HepG2 (cell line): ENCODE results near the gene ZNF385B. TPM values are rescaled to one million over a fixed set of nuclear protein-coding genes. Genes with fewer than 3 reads are reported as not detected.
A peak's percentile ranks its signal among the peaks of the same experiment; 100 is the strongest.

Experiments used
- ARNT2 ChIP-seq: sonication (generic); formaldehyde crosslinking; IDR thresholded peaks from 2 replicates; pipeline ENCODE4 v1.8.0; 2022; ENCODE audit warnings: mild to moderate bottlenecking, low read depth, missing genetic modification reagents, moderate library complexity
- IRX3 ChIP-seq: sonication (generic); formaldehyde crosslinking; IDR thresholded peaks from 2 replicates; pipeline ENCODE4 v1.8.1; 2023; ENCODE audit warnings: mild to moderate bottlenecking, low read depth, missing genetic modification reagents, borderline replicate concordance
- MED1 ChIP-seq: sonication (generic); formaldehyde crosslinking; IDR thresholded peaks from 2 replicates; pipeline ENCODE4 v1.4.0; 2020; ENCODE audit warnings: missing genetic modification reagents
- MTA3 ChIP-seq: sonication (generic); formaldehyde crosslinking; IDR thresholded peaks from 2 replicates; pipeline ENCODE4 v1.4.0; 2020; ENCODE audit warnings: missing genetic modification reagents
- NRL ChIP-seq: sonication (generic); formaldehyde crosslinking; IDR thresholded peaks from 2 replicates; pipeline ENCODE4 v1.5.0; 2020; ENCODE audit warnings: missing genetic modification reagents, mild to moderate bottlenecking, moderate library complexity, borderline replicate concordance
- REXO4 ChIP-seq: sonication (generic); formaldehyde crosslinking; IDR thresholded peaks from 2 replicates; pipeline ENCODE4 v1.8.0; 2022; ENCODE audit warnings: missing genetic modification reagents, mild to moderate bottlenecking, borderline replicate concordance
- ZFP1 ChIP-seq: IDR thresholded peaks from 2 replicates; pipeline ENCODE4 v1.6.1; 2016
- ZNF552 ChIP-seq: sonication (generic); formaldehyde crosslinking; IDR thresholded peaks from 2 replicates; pipeline ENCODE4 v1.9.0; 2022; ENCODE audit warnings: missing genetic modification reagents, mild to moderate bottlenecking, borderline replicate concordance
- ZSCAN12 ChIP-seq: sonication (generic); formaldehyde crosslinking; IDR thresholded peaks from 2 replicates; pipeline ENCODE4 v1.9.0; 2021; ENCODE audit warnings: mild to moderate bottlenecking, missing genetic modification reagents
- ZSCAN21 ChIP-seq: sonication (generic); formaldehyde crosslinking; IDR thresholded peaks from 2 replicates; pipeline ENCODE4 v1.8.0; 2022; ENCODE audit warnings: mild to moderate bottlenecking, missing genetic modification reagents, moderate library complexity, borderline replicate concordance
- polyA plus RNA-seq, 8 experiments: library from polyadenylated mRNA; depleted of rRNA in 3 of 8; stranded (reverse) in 7 of 8; unstranded in 1 of 8; fragments of >200 nt; fragmentation: Illumina TruSeq in 4 of 8; extraction: Trizol in 4 of 8; gene quantifications; 2 replicates each; pipeline versions ENCODE4 v1.2.1 to v1.2.3, GENCODE V29; 2011 to 2016; ENCODE audit warnings: low read depth in 4 of 8, missing spikeins in 1 of 8, mixed read lengths in 1 of 8; ENCODE audit not compliant: insufficient read depth in 1 of 8
- total RNA-seq, 5 experiments: library from RNA; depleted of rRNA; stranded (reverse); fragments of >200 nt; fragmentation: Illumina TruSeq; extraction: Trizol; gene quantifications; 2 replicates each; pipeline ENCODE4 v1.2.3, GENCODE V29; 2016; ENCODE audit warnings: low read depth in 1 of 5
- TF ChIP-seq, protein P1 (sequence below): IDR thresholded peaks from 2 replicates; pipeline ENCODE4 v1.4.0; 2020; ENCODE audit warnings: mild to moderate bottlenecking, missing genetic modification reagents
- TF ChIP-seq, protein P2 (sequence below): sonication (generic); formaldehyde crosslinking; IDR thresholded peaks from 2 replicates; pipeline ENCODE4 v1.5.0; 2020; ENCODE audit warnings: missing genetic modification reagents, mild to moderate bottlenecking, borderline replicate concordance
- TF ChIP-seq, protein P3 (sequence below): sonication (generic); formaldehyde crosslinking; IDR thresholded peaks from 2 replicates; pipeline ENCODE4; 2020; ENCODE audit warnings: missing genetic modification reagents, mild to moderate bottlenecking, borderline replicate concordance

The ZNF385B gene
- total and polyA plus RNA-seq, 2 of the 13 experiments (the other 11 are each of a cell fraction or from before 2014, with no cell fraction given) = 3.3 to 6.7 TPM

DNA sequence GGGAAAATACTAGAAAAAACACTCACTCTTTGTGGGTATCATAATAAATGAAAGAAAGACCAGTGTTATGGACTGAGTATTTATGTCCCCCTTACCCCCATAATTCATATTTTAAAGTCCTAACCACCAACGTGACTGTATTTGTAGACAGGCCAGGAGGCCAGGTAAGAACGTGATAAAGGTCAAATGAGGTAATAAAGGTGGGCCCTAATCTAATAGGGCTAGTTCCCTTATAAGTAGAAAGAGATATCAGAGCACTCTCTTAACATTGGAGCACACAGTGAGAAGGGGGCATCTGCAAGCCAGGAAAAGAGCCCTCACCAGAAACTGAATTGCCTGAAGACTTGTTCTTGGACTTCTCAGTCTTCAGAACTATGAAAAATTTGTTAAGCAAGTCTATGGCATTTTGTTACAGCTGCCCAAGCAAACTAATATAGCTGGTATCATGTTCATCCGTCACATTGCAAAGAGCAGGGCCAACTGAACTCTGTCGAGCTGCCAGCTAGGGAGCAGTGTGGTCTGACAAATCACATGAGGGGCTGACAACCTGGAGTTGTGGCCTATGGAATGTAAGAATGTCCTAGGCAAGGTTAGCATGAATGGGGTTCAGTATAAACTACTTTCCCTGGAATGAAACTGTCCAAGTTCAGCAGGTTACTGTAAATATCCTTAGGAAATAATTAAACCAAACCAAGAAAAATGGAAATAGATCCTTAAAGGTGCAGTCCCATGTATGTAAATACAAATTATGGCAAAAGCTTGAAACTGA lies 280.9 kb downstream of the ZNF385B start (continued):
- TF ChIP-seq, protein P1, sequence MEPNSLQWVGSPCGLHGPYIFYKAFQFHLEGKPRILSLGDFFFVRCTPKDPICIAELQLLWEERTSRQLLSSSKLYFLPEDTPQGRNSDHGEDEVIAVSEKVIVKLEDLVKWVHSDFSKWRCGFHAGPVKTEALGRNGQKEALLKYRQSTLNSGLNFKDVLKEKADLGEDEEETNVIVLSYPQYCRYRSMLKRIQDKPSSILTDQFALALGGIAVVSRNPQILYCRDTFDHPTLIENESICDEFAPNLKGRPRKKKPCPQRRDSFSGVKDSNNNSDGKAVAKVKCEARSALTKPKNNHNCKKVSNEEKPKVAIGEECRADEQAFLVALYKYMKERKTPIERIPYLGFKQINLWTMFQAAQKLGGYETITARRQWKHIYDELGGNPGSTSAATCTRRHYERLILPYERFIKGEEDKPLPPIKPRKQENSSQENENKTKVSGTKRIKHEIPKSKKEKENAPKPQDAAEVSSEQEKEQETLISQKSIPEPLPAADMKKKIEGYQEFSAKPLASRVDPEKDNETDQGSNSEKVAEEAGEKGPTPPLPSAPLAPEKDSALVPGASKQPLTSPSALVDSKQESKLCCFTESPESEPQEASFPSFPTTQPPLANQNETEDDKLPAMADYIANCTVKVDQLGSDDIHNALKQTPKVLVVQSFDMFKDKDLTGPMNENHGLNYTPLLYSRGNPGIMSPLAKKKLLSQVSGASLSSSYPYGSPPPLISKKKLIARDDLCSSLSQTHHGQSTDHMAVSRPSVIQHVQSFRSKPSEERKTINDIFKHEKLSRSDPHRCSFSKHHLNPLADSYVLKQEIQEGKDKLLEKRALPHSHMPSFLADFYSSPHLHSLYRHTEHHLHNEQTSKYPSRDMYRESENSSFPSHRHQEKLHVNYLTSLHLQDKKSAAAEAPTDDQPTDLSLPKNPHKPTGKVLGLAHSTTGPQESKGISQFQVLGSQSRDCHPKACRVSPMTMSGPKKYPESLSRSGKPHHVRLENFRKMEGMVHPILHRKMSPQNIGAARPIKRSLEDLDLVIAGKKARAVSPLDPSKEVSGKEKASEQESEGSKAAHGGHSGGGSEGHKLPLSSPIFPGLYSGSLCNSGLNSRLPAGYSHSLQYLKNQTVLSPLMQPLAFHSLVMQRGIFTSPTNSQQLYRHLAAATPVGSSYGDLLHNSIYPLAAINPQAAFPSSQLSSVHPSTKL = peak; percentile 86
- no peak for TF ChIP-seq IRX3 (CRISPR knock-in tag)
- no peak for TF ChIP-seq ZSCAN12 (CRISPR knock-in tag)
- TF ChIP-seq ARNT2 (CRISPR knock-in tag) = no peak
- no peak for TF ChIP-seq ZNF552 (CRISPR knock-in tag)
- TF ChIP-seq, protein P2, sequence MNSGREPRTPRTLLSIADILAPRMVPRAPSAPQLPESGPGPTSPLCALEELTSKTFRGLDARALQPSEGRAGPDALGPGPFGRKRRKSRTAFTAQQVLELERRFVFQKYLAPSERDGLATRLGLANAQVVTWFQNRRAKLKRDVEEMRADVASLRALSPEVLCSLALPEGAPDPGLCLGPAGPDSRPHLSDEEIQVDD = no peak
- TF ChIP-seq, protein P3, sequence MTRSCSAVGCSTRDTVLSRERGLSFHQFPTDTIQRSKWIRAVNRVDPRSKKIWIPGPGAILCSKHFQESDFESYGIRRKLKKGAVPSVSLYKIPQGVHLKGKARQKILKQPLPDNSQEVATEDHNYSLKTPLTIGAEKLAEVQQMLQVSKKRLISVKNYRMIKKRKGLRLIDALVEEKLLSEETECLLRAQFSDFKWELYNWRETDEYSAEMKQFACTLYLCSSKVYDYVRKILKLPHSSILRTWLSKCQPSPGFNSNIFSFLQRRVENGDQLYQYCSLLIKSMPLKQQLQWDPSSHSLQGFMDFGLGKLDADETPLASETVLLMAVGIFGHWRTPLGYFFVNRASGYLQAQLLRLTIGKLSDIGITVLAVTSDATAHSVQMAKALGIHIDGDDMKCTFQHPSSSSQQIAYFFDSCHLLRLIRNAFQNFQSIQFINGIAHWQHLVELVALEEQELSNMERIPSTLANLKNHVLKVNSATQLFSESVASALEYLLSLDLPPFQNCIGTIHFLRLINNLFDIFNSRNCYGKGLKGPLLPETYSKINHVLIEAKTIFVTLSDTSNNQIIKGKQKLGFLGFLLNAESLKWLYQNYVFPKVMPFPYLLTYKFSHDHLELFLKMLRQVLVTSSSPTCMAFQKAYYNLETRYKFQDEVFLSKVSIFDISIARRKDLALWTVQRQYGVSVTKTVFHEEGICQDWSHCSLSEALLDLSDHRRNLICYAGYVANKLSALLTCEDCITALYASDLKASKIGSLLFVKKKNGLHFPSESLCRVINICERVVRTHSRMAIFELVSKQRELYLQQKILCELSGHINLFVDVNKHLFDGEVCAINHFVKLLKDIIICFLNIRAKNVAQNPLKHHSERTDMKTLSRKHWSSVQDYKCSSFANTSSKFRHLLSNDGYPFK (CRISPR knock-in tag) = no peak
- TF ChIP-seq NRL (CRISPR knock-in tag) = no peak
- 0 out of 2 replicates have a peak, but pooled peaks have one; percentile 69 for TF ChIP-seq ZFP1 (CRISPR knock-in tag)
- no peak for TF ChIP-seq ZSCAN21 (CRISPR knock-in tag)
- peak; percentile 76; the same call in 1 of the 2 replicates for TF ChIP-seq MED1
- TF ChIP-seq REXO4 (CRISPR knock-in tag) = no peak
- no peak for TF ChIP-seq MTA3 (CRISPR knock-in tag)
